Measurements from ENCODE around the gene CSAD.

DNA sequence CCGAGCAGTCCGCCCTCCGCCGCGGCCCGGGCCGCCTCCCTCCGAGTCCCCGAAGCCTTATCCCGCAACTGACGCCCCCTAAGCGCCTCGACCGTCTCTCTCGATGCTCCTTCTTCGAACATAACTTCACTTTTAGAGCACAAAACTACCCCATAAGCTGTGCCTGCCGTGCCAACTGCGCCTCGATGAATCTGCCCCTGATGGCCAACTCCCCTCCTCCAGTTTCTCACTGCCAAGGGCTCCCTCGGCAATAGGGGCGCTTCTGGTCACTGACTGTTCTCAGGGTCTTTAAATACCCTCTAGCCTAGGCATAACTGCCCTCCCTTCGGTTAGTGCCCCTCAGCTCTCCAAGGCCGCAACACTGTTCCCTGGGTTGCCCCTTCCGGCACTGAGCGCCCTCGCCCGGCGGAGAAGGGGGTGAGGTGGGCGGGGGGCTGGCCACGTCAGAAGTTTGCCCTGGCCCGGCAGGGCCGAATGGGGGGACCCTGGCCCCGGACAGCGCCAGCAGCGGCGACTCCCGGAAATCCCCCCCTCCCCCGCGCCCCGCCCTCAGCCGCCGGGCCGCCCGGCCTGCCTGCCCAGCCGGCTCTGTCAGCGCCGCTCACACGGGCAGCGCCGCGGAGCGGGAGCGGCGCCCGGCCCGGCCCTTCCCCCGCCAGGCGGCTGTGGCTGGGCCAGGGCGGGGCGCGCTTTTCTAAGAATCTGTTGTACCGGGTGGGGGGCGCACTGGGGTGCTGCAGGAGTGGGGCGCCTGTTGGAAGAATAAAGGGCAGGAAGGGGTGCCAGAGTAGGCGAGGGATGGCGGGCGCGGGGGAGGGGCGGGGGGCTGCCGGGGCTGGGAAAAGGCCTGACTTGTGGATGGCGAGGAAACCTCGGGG, 40.7 kb upstream of the CSAD start:
- TF ChIP-seq EZH2 (IDR thresholded peaks at IDR 0.05; ENCODE audit: low read depth): no peak
- no peak; the same call in 1 of the 2 replicates for TF ChIP-seq CTCF (conservative IDR thresholded peaks at IDR 0.05)
